HG02981 (cell line): Measurements from ENCODE around the gene BCR.

Source experiments
- ATAC-seq: cut with Tn5 transposase; IDR thresholded peaks from one replicate; pipeline ENCODE4 v1.9.1; 2021; ENCODE audit warnings: mild to moderate bottlenecking, moderate library complexity; ENCODE audit not compliant: unreplicated experiment

Gene BCR

DNA sequence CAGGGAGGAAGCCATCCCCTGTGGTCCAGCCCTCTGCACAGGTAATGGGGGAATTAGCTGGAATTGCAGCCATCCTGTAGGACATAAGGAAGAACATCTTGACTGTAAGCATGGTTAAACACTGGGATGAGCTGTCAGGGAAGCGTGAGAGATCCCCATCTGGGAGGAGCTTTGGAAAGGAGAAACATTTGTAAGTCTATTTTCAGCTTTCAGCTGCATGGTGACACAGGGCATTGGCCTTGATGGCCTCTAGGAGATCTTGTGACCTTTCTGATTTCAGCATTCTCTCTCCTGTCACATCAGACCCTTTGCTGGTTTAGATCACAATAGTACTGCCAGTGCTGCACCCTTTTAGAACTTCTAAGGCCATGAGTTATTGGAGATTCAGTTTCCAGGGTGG is 47.1 kb downstream of the BCR start:
- no peak for ATAC-seq

GRCh38 chr22:23228503-23228902 is 48.2 kb downstream of the BCR start:
- no peak for ATAC-seq

DNA sequence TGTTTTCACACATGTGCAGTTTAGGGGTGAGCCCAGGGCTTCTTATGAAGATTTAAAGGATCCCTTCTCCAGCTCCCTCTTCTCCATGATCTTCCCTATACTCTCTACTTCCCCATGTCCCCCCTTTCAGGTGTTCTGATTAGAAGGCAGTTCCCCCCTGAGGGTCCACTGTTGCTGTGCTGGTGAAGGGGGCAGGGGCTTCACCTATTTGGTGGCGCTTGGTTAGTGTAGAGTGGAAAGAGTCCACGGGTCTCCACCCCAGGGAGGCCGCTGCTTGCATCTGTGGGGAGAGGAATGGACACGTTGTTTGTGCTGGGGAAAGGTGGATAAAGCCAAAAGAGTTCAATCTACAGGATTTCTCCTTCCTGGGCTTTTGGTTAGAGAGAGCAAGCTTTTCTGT is 49.3 kb downstream of the BCR start:
- no peak for ATAC-seq

- no peak for ATAC-seq
Measured at GRCh38 chr22:23230348-23231068, 50.2 kb downstream of the BCR start.

DNA sequence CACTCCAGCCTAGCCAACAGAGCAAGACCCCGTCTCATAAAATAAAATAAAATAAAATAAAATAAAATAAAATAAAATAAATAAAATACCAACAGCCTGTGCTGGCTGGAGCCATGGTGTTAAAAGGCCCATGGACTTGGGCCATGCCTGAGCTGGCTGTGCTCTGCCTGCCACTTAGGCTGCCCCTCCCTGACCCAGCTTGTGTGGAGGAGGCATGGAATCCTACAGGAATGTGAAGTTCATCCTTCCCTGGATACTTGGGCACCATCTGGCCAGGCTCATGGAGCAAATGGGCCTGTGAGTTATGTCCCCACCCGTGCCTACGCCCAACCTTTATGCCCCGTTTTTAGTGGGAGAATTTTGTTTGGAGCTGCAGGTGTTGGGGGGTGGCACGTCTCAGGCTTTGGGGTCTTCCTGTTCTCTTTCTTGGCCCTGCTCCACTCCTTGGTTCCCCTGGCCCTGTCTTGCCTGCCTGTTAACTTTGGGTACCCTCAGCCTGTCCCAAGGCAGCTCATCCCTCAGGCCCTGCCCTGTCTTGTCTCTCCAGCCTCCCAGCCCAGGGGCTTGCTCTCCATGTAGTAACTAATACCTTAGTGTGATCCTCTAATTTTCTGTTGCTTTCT is 51.3 kb downstream of the BCR start:
- ATAC-seq = no peak

DNA sequence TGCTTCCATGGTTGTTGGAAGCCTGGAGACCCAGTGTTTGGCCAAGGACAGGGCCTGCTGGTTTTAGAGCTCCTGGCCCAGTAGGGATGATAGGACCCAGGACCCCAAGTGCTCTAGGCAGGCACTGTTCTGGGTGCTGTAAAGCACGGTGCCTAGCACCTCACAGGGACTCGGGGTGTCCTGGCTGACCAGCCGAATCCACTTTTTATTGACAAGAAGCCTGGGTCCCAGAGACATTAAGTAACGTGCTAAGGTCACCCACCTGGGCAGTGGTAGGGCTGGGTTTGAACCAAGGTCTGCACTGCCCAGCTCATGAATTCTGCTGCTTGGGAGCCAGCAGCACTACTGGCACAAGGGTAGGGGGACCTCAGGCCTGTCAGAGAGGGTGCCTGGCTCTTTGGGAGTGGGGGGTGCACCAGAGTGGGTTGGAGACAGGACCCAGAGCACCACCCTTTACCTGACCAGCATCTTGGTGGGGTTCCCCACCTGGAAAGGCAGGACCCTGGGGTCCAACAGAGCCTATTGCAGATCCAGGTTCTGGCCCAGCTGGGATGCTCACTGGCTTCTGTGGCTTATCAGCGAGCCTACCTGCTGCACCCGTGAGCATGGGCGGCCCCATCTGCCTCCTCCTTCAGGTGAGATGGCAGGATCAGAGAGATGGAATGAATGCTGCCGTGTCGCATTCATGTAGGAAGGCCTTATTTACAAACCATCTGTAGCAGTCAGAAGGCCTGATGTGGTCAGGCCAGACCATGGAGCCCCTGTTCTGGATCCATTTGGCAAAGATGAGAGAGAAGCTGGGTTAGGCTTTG is 52.0 kb downstream of the BCR start:
- no peak for ATAC-seq

DNA sequence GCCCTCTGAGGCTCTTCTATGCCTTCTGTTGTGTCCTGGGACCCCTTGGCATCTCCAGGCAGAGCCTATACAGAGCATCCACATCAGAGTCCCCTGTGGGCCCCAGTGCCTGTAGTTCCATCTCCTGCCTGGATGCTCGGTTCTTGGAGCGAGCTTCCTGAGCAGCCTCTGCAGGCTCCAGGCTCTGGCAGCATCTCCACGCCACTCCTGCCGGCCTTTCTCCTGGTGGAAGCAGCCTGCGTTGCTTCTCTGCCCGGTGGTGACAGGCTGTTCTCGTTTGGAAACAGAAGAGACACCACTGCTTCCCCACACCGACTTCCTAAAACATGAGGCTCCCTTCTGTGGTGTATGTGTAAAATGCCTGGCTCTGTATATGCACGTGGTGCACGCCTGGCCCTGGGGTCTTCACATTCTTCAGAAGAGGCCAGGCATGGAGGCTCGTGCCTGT is 52.8 kb downstream of the BCR start:
- no peak for ATAC-seq

DNA sequence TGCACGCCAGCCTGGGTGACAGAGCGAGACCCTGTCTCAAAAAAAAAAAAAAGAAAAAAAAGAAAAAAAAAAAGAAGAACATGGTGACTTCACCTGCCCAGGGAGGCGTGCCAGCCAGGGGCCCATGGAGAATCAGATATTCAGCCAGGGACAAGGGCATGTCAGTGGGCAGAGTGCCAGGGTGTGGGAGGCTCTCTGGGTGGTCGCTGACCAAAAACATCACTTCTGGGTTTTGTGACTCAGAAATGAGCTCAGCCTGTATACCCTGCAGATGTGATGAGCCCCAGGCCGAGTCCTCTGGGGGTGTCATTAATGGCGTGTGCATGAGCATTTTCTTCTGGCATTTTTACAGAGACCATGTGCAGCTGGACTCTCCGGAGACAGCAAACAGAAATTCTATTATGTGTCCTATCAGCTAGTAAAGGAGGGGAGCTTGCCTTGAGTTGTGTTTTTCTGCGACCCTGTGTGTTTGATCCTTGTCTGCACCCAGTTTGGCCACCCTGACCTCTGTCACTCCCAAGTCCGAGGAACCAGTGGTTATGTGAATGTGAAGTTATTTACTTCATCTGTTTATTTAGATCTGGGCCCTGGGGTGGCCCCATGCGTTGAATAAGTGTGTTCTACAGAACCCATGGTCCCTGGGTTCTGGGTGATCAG is 53.6 kb downstream of the BCR start:
- ATAC-seq = no peak

DNA sequence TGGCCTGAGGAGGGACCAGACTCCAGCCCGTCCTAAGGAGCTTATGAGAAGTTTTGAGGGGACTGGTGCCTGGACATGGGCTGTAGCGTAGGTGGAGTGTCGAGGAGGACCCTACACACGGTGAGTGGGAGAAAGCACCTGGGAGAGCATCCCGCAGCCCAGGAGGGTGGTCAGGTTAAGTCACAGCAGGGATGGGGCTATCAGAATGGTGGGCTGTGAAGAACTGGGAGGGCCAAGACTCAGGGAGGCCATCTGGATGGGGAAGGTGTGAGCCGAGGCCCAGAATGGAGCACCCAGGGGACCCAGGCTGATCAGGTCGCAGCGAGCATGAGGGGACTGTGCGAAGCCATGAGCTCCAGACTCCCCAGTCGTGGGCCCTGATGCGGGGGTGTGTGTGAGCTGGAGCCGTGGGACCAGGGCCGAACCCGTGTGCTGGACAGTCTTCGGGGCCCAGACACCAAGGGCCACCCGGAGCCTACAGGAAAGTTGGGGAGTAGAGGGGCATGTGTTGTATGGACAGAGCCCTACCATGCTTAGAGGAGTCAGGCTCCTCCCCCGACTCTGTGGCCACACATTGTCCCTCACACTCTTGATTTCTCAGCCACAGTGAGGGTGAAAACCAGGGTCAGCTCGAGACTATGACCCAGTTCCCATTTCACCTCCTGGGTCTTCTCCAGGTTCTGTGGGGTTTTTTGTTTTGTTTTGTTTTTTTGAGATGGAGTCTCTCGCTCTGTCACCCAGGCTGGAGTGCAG is 54.3 kb downstream of the BCR start:
- ATAC-seq = no peak

- no peak for ATAC-seq
Measured at GRCh38 chr22:23235425-23235824, 55.1 kb downstream of the BCR start.

- no peak for ATAC-seq
Measured at GRCh38 chr22:23236026-23236425, 55.7 kb downstream of the BCR start.

- no peak for ATAC-seq
Measured at GRCh38 chr22:23236440-23237184, 56.3 kb downstream of the BCR start.

DNA sequence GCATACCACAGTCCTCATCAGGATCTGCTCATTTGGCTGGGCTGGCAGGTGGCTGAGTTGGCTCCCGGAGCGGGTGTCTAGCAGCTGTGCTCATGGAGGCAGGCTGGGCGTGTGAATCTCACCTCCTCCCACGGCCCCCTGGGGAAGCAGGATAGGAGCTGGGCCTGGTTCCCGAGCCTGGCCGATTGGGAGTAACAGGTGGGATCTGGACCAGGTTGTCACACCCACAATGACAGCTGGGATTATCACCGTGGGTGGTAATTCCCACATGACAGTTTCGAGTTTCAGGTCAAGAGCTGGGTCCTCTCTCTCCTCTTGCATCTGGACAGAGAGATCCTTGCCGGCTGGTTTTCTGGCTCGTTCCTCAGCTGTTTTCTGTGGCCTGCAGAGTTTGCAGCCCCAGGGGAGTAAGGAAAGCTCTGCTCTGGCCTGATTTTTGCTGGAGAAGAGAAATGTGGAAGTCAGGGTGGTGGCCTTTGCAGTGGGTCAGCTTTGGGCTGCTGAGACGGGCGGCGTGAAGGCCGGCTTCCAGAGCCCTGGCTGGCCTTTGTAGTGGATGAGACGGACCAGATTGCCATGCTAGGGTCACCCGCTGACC is 57.0 kb downstream of the BCR start:
- ATAC-seq = no peak

DNA sequence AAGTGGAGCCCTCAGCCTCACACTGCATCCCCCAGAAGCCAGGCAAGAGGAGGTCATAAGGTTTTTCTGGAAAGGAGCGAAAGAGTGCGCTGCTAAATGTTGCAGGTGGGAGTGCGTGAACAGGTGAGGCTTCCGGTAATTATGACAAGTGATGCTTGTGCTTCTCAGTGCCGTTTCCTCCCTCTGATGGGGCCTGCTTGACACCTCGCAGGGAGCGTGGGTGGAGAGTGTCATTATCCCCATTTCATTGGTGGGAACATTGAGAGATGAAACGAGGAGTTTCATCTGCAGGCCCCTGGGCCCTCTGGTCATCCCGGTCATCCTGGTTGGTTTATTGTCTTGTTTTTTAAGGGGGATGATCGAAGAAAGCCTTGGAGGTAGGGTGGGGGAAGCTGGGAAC is 57.5 kb downstream of the BCR start:
- no peak for ATAC-seq

DNA sequence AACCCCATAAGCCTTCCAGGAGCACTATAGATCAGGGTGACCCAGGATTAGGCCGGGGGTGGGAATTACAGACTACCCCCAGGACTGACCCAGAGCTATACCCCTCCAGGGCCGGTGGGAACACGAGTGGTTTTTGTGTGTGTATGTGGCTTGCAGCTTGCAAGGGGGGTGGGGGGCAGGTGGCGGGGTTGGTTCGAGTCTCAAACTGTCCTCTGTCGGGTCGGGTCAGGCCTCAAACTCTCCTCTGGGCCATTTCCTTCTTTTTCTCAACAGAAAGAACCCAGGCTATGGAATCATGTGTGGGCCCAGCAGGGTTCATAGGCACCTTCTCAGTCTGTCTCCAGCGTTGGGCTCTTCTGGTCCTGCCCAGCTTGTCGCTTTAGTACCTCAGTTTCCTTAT is 58.4 kb downstream of the BCR start:
- ATAC-seq = no peak

- ATAC-seq = no peak
Measured at GRCh38 chr22:23239429-23239828, 59.1 kb downstream of the BCR start.

- ATAC-seq = no peak
Measured at GRCh38 chr22:23240639-23241389, 60.5 kb downstream of the BCR start.

DNA sequence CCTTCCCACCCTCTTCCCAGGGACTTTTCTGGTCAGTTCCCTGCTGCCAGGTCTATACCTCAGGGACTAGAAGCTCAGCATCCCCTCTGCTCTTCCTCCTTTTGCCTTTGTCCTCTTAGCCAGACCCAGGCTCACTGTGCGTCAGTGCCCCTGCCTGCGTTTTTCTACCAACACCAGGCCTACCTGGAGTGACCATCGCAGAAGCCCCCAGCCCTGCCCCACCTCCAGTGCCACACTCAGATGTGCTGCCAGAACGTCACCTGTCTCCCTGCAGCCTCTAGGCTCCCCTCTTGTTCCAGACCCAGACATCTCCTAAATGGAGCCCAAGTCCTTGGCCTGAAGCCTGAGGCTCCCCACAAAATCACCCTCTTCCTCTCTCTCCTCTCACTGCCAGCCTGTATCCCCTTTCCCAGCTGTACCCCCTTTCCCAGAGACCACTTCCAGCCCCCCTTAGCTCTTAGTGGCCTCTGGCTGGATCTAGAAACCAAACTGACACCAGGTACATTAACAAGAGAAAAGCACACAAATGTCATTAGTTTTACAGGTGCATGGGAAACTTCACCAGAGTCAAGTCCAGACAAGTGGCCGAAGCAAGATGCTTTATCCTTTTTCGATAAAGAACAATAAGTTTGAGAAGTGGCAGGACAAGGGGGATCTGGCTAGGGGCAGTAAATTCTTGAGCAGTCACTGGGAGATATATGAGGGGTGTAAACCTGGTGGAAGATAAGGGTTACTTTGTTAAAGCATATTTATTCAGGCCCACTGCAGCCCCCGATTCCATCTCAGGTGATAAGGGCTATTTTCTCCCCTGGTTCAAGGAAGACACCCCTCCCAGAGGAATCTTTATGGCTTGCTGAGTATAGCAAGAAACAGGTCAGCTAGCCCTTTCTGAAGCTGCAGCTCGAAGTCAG is 61.5 kb downstream of the BCR start:
- no peak for ATAC-seq
